Mammary epithelial cell (primary cell): ENCODE data around the gene FAM53B.

Experiments used
- EZH2 ChIP-seq: IDR thresholded peaks from 2 replicates; pipeline ENCODE4 v1.6.1; 2012; ENCODE audit warnings: low read length, inconsistent platforms, borderline replicate concordance
- TF ChIP-seq, protein P1 (sequence below), 2 donors: IDR thresholded peaks in 1 of 2; conservative IDR thresholded peaks in 1 of 2; 2 replicates each; pipeline ENCODE4 v1.5.1; 2011 to 2012; ENCODE audit warnings: inconsistent platforms in 2 of 2, low read length in 2 of 2, mild to moderate bottlenecking in 2 of 2, control low read depth in 1 of 2, low read depth in 1 of 2; ENCODE audit not compliant: insufficient read depth in 1 of 2; ENCODE audit errors: extremely low read depth in 1 of 2

GRCh38 chr10:124650263-124650662 is 93.9 kb downstream of the FAM53B start:
- TF ChIP-seq, protein P1, sequence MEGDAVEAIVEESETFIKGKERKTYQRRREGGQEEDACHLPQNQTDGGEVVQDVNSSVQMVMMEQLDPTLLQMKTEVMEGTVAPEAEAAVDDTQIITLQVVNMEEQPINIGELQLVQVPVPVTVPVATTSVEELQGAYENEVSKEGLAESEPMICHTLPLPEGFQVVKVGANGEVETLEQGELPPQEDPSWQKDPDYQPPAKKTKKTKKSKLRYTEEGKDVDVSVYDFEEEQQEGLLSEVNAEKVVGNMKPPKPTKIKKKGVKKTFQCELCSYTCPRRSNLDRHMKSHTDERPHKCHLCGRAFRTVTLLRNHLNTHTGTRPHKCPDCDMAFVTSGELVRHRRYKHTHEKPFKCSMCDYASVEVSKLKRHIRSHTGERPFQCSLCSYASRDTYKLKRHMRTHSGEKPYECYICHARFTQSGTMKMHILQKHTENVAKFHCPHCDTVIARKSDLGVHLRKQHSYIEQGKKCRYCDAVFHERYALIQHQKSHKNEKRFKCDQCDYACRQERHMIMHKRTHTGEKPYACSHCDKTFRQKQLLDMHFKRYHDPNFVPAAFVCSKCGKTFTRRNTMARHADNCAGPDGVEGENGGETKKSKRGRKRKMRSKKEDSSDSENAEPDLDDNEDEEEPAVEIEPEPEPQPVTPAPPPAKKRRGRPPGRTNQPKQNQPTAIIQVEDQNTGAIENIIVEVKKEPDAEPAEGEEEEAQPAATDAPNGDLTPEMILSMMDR (conservative IDR thresholded peaks at IDR 0.05 in 1 of 2, IDR thresholded peaks at IDR 0.05 in 1 of 2; ENCODE audit: extremely low read depth in 1 of 2, insufficient read depth in 1 of 2, low read depth in 1 of 2, low read length in 2 of 2) = no peak
- no peak for TF ChIP-seq EZH2
